K562 (cell line): ENCODE data around the gene PPP4R1. TPM values are rescaled to one million over a fixed set of nuclear protein-coding genes. Genes with fewer than 3 reads are reported as not detected.
A peak's percentile ranks its signal among the peaks of the same experiment; 100 is the strongest.

Source experiments
- CXXC5 ChIP-seq: fragments of 250-450 bp; sonication (Bioruptor Pico); IDR thresholded peaks from 2 replicates; pipeline ENCODE4 v1.8.0; 2022; ENCODE audit warnings: inconsistent platforms, mild to moderate bottlenecking, moderate library complexity
- DACH1 ChIP-seq: fragments of 450-650 bp; IDR thresholded peaks from 2 replicates; pipeline ENCODE4 v1.6.1; 2018; ENCODE audit not compliant: partially characterized antibody
- E2F5 ChIP-seq: sonication (generic); formaldehyde crosslinking; IDR thresholded peaks from 2 replicates; pipeline ENCODE4 v1.8.0; 2022; ENCODE audit warnings: mild to moderate bottlenecking, missing genetic modification reagents
- KDM1A ChIP-seq, 2 experiments: fragments of 450-650 bp; IDR thresholded peaks; 2 replicates each; pipeline ENCODE4 v1.6.1; 2016; ENCODE audit warnings: mild to moderate bottlenecking in 2 of 2
- NFATC3 ChIP-seq: fragments of 450-650 bp; IDR thresholded peaks from 2 replicates; pipeline ENCODE4 v1.6.1; 2017; ENCODE audit warnings: mild to moderate bottlenecking
- NKRF ChIP-seq: fragments of 450-650 bp; IDR thresholded peaks from 2 replicates; pipeline ENCODE4 v1.6.1; 2016; ENCODE audit warnings: borderline replicate concordance
- PATZ1 ChIP-seq: fragments of 250-450 bp; sonication (Bioruptor Pico); IDR thresholded peaks from 2 replicates; pipeline ENCODE4 v1.5.0; 2020; ENCODE audit warnings: mild to moderate bottlenecking, borderline replicate concordance
- RBFOX2 ChIP-seq: fragments of 200-400 bp; formaldehyde crosslinking; IDR thresholded peaks from 2 replicates; pipeline ENCODE4 v1.6.1; 2017; ENCODE audit warnings: low read depth, mild to moderate bottlenecking, low read length, moderate library complexity
- U2AF2 ChIP-seq: fragments of 200-400 bp; formaldehyde crosslinking; optimal IDR thresholded peaks from 2 replicates; pipeline ENCODE3; 2017; ENCODE audit warnings: low read depth, mild to moderate bottlenecking, low read length
- ZNF830 ChIP-seq: fragments of 250-450 bp; sonication (Bioruptor Pico); IDR thresholded peaks from 2 replicates; pipeline ENCODE4 v1.5.0; 2021; ENCODE audit warnings: mild to moderate bottlenecking
- polyA plus RNA-seq, 8 experiments: library from polyadenylated mRNA; depleted of rRNA in 4 of 8; stranded (reverse) in 5 of 8; unstranded in 3 of 8; fragments of >200 nt; fragmentation: Nextera tagmentation in 2 of 8; fragmentation: Illumina TruSeq in 1 of 8; extraction: Ambion mirVana in 2 of 8; extraction: Trizol in 1 of 8; gene quantifications; 2 replicates each; pipeline versions ENCODE4 v1.2.1 to v1.2.3, GENCODE V29; 2011 to 2014; ENCODE audit warnings: inconsistent platforms in 1 of 8, missing spikeins in 1 of 8
- total RNA-seq, 7 experiments: library from RNA; depleted of rRNA in 6 of 7; stranded (reverse); fragments of >200 nt in 6 of 7; fragmentation: Illumina TruSeq in 2 of 7; extraction: Trizol in 2 of 7; gene quantifications; 2 replicates each; pipeline versions ENCODE4 v1.2.1 to v1.2.3, GENCODE V29; 2011 to 2021; ENCODE audit warnings: low replicate concordance in 1 of 7
- TF ChIP-seq, protein P1 (sequence below): fragments of 450-650 bp; formaldehyde crosslinking; IDR thresholded peaks from 2 replicates; pipeline ENCODE4 v1.4.0; 2022; ENCODE audit warnings: missing genetic modification characterization
- TF ChIP-seq, protein P2 (sequence below): fragments of 250-450 bp; sonication (Bioruptor Pico); IDR thresholded peaks from 2 replicates; pipeline ENCODE4 v1.4.0; 2020; ENCODE audit warnings: borderline replicate concordance
- TF ChIP-seq, protein P3 (sequence below): sonication (generic); formaldehyde crosslinking; IDR thresholded peaks from 2 replicates; pipeline ENCODE4 v1.9.0; 2022; ENCODE audit warnings: mild to moderate bottlenecking, missing genetic modification reagents
- TF ChIP-seq, protein P4 (sequence below), 3 experiments: IDR thresholded peaks in 2 of 3; conservative IDR thresholded peaks in 1 of 3; 2 replicates each; pipeline ENCODE4 v1.5.1; 2011 to 2012; ENCODE audit warnings: low read length in 3 of 3, mild to moderate bottlenecking in 3 of 3, control low read depth in 2 of 3, improper control_type of control experiment in 1 of 3, inconsistent platforms in 1 of 3, low read depth in 1 of 3, mixed read lengths in 1 of 3, moderate library complexity in 1 of 3; ENCODE audit not compliant: insufficient read depth in 2 of 3

Gene PPP4R1
- total and polyA plus RNA-seq, 9 of the 15 experiments (the other 6 are each of a cell fraction or from before 2014, with no cell fraction given), result 23.5 to 136 (median 84.5) TPM

GRCh38 chr18:9613550-9614400 is 584 bp downstream of the PPP4R1 start (continued):
- no peak for TF ChIP-seq PATZ1 (CRISPR knock-in tag)
- TF ChIP-seq ZNF830, result no peak
- TF ChIP-seq, protein P1, sequence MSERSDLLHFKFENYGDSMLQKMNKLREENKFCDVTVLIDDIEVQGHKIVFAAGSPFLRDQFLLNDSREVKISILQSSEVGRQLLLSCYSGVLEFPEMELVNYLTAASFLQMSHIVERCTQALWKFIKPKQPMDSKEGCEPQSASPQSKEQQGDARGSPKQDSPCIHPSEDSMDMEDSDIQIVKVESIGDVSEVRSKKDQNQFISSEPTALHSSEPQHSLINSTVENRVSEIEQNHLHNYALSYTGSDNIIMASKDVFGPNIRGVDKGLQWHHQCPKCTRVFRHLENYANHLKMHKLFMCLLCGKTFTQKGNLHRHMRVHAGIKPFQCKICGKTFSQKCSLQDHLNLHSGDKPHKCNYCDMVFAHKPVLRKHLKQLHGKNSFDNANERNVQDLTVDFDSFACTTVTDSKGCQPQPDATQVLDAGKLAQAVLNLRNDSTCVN, result no peak
- TF ChIP-seq NFATC3, result no peak; the same call in 1 of the 2 replicates
- peak; percentile 56; the same call in 1 of the 2 replicates for TF ChIP-seq NKRF
- peak; percentile 85 for TF ChIP-seq RBFOX2
- no peak for TF ChIP-seq U2AF2
- TF ChIP-seq, protein P2, sequence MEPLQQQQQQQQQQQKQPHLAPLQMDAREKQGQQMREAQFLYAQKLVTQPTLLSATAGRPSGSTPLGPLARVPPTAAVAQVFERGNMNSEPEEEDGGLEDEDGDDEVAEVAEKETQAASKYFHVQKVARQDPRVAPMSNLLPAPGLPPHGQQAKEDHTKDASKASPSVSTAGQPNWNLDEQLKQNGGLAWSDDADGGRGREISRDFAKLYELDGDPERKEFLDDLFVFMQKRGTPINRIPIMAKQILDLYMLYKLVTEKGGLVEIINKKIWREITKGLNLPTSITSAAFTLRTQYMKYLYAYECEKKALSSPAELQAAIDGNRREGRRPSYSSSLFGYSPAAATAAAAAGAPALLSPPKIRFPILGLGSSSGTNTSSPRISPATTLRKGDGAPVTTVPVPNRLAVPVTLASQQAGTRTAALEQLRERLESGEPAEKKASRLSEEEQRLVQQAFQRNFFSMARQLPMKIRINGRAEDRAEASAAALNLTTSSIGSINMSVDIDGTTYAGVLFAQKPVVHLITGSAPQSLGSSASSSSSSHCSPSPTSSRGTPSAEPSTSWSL (CRISPR knock-in tag), result no peak
- TF ChIP-seq KDM1A (IDR thresholded peaks at IDR 0.05), result no peak
- no peak for TF ChIP-seq DACH1
- TF ChIP-seq, protein P3, sequence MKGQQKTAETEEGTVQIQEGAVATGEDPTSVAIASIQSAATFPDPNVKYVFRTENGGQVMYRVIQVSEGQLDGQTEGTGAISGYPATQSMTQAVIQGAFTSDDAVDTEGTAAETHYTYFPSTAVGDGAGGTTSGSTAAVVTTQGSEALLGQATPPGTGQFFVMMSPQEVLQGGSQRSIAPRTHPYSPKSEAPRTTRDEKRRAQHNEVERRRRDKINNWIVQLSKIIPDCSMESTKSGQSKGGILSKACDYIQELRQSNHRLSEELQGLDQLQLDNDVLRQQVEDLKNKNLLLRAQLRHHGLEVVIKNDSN (CRISPR knock-in tag), result no peak
- TF ChIP-seq CXXC5 (CRISPR knock-in tag), result peak; percentile 72
- 0 out of 2 replicates have a peak, but pooled peaks have one; percentile 58 for TF ChIP-seq E2F5
- TF ChIP-seq, protein P4, sequence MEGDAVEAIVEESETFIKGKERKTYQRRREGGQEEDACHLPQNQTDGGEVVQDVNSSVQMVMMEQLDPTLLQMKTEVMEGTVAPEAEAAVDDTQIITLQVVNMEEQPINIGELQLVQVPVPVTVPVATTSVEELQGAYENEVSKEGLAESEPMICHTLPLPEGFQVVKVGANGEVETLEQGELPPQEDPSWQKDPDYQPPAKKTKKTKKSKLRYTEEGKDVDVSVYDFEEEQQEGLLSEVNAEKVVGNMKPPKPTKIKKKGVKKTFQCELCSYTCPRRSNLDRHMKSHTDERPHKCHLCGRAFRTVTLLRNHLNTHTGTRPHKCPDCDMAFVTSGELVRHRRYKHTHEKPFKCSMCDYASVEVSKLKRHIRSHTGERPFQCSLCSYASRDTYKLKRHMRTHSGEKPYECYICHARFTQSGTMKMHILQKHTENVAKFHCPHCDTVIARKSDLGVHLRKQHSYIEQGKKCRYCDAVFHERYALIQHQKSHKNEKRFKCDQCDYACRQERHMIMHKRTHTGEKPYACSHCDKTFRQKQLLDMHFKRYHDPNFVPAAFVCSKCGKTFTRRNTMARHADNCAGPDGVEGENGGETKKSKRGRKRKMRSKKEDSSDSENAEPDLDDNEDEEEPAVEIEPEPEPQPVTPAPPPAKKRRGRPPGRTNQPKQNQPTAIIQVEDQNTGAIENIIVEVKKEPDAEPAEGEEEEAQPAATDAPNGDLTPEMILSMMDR (IDR thresholded peaks at IDR 0.05 in 2 of 3, conservative IDR thresholded peaks at IDR 0.05 in 1 of 3; ENCODE audit: insufficient read depth in 2 of 3, low read depth in 1 of 3, low read length in 3 of 3), result peak in 2 of 3 experiments; percentile 1 to 25; a peak in 1 of 6 replicates
